GM12873 (cell line): ENCODE measurements around the gene HOXD4.

Experiments used
- CTCF ChIP-seq: IDR thresholded peaks from 2 replicates; pipeline ENCODE4 v1.5.1; 2012; ENCODE audit warnings: low read depth, mild to moderate bottlenecking, moderate library complexity, low read length, control low read depth; ENCODE audit not compliant: insufficient read depth; ENCODE audit errors: missing control alignments

Gene HOXD4

GRCh38 chr2:176105078-176105729, 46.1 kb upstream of the HOXD4 start:
- no peak for TF ChIP-seq CTCF

GRCh38 chr2:176105730-176106580, 45.4 kb upstream of the HOXD4 start:
- no peak for TF ChIP-seq CTCF

- no peak for TF ChIP-seq CTCF
Observed at GRCh38 chr2:176106581-176107539, 44.5 kb upstream of the HOXD4 start, which contains the start of gene HOXD11. TSS of gene HOXD11 (plus strand) at chr2:176107280. CDS start at chr2:176107356, 76 bp downstream.

- no peak for TF ChIP-seq CTCF
Observed at GRCh38 chr2:176107731-176108181, 43.6 kb upstream of the HOXD4 start.

GRCh38 chr2:176109192-176109901, 42.0 kb upstream of the HOXD4 start:
- no peak for TF ChIP-seq CTCF

DNA sequence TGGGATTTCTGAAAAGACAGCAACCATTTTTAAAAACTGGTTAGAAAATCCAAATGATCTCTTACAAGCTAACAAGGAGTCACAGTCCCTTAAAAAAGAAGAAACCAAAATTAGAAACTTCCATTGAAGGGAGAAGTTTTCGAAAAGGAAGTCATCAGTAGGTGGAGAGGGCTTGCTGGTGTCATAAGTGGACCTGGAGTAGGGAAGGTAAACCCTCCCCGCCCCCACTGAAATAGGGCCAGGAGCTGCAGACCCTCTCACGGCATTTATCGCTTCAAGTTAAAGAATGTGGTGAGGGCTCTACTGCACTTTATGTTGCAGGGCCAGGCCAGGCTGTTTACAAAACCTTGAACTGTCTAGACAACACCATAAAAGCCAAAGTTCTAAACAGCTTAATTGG, 41.4 kb upstream of the HOXD4 start:
- TF ChIP-seq CTCF, result no peak
